A549 treated with AZD9567 at 1 μM for 4 hours (cell line): ENCODE data around the gene RBBP4. TPM values are rescaled to one million over a fixed set of nuclear protein-coding genes. Genes with fewer than 3 reads are reported as not detected.

ENCODE experiments used
- total RNA-seq: library from RNA; stranded (reverse); fragments of 200-300 nt; extraction: Qiagen RNA extraction; gene quantifications from 5 replicates; pipeline ENCODE4 v1.2.3, GENCODE V29; 2022; ENCODE audit not compliant: insufficient read depth

RBBP4 gene
- total RNA-seq = 67.8 to 113 TPM (median 71.0 TPM) in 5 replicates

DNA sequence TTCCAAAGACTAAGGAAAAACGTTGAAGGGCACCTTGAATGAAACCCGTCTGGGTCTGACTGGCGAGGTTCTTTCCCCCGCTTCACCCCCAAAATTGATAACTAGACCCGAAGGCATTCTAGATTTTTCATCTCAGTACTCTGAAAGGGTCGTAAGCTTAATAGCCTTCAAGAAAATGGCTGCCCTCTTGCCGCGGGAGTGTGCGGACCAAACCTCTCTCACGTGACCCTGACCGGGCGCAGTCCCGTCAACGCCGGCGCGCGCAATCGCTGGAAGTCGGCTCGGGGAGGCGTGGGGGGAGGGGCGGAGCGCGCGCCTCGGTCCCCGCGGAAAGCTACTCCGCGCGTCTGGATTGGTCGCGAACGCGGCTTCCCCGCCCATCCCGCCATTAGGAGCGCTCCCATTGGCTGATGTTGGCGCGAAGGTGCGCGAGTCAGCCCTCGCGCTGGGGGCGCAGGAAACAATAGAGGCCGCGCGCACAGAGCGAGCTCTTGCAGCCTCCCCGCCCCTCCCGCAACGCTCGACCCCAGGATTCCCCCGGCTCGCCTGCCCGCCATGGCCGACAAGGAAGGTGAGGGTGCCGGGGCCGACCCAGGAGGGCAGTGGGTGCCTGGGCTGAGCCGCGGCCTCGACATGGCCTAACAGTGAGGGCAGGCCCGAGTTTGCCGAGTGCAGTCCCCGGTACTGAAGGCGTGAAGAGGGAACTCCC lies at the start of gene RBBP4:
Gene RBBP4 (plus strand): TSS at position 457 of the 709 bp plus-strand sequence. CDS start 99 bp downstream, at position 556.

GRCh38 chr1:32650248-32650751 lies 708 bp upstream of the RBBP4 start, which contains the start of gene ZBTB8OS:
ZBTB8OS (minus strand) TSS chr1:32650550; CDS start chr1:32650529, 21 bp downstream.

GRCh38 chr1:32702599-32703478 lies 51.8 kb downstream of the RBBP4 start, which contains the start of gene SYNC:
SYNC (minus strand) TSS chr1:32702770; CDS start chr1:32702660, 110 bp downstream.

Other genes starting within 250 kb of the RBBP4 start
- 0.01 TPM in 1 of 5 replicates, not detected in the others for gene ZBTB8B, start 186.1 kb upstream of the RBBP4 start, total RNA-seq
- 1.5 to 4.4 TPM (median 4.0 TPM) in 5 replicates for gene ZBTB8A, start 111.8 kb upstream of the RBBP4 start, total RNA-seq
- 34.6 to 70.5 TPM (median 39.6 TPM) in 5 replicates for gene ZBTB8OS, start 658 bp upstream of the RBBP4 start, total RNA-seq
- 9.1 to 13.2 TPM (median 10.7 TPM) in 5 replicates for gene SYNC, start 51.6 kb downstream of the RBBP4 start, total RNA-seq
- gene YARS1, start 166.2 kb downstream of the RBBP4 start, total RNA-seq = 60.4 to 71.6 TPM (median 67.8 TPM) in 5 replicates
- gene S100PBP, start 166.4 kb downstream of the RBBP4 start, total RNA-seq = 13.6 to 16.3 TPM (median 14.9 TPM) in 5 replicates
- 0.23 to 0.45 TPM (median 0.28 TPM) in 4 of 5 replicates, not detected in the other for gene FNDC5, start 219.7 kb downstream of the RBBP4 start, total RNA-seq
- 0.23 to 0.72 TPM (median 0.44 TPM) in 4 of 5 replicates, not detected in the other for gene HPCA, start 235.3 kb downstream of the RBBP4 start, total RNA-seq